ENCODE results near the gene KCTD10.

DNA sequence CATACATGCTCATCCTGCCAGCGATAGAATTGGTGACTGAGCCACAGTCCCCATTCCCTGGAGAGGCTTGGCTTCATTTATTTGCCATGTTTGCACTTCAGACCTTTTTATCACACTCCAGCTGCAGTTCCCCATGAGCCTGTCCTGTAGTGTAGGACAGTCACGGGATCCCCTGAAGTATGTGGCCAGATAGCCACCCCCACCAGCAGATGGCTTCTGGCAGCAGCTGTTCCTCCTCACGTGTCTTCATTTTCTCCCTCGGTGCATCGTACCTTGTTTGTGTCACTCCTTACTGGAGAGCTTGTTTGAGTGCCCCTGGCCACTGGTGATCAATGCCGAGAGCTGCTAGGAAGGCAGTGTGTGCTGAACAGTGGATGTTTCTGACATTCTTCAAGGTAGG is 40.5 kb upstream of the KCTD10 start:
- TF ChIP-seq POLR2A (IDR thresholded peaks at IDR 0.05; ENCODE audit: extremely low read depth, insufficient read length) (no peak), MYC (IDR thresholded peaks at IDR 0.05; ENCODE audit: low read depth, low read length) (no peak)
- TF ChIP-seq, protein P1, sequence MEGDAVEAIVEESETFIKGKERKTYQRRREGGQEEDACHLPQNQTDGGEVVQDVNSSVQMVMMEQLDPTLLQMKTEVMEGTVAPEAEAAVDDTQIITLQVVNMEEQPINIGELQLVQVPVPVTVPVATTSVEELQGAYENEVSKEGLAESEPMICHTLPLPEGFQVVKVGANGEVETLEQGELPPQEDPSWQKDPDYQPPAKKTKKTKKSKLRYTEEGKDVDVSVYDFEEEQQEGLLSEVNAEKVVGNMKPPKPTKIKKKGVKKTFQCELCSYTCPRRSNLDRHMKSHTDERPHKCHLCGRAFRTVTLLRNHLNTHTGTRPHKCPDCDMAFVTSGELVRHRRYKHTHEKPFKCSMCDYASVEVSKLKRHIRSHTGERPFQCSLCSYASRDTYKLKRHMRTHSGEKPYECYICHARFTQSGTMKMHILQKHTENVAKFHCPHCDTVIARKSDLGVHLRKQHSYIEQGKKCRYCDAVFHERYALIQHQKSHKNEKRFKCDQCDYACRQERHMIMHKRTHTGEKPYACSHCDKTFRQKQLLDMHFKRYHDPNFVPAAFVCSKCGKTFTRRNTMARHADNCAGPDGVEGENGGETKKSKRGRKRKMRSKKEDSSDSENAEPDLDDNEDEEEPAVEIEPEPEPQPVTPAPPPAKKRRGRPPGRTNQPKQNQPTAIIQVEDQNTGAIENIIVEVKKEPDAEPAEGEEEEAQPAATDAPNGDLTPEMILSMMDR (IDR thresholded peaks at IDR 0.05; ENCODE audit: low read depth, low read length): no peak
- TF ChIP-seq, protein P2, sequence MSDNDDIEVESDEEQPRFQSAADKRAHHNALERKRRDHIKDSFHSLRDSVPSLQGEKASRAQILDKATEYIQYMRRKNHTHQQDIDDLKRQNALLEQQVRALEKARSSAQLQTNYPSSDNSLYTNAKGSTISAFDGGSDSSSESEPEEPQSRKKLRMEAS (IDR thresholded peaks at IDR 0.05; ENCODE audit: low read depth, low read length): no peak
